Gastroesophageal sphincter (tissue), 3 donors: Measurements from ENCODE around the gene LAMA5.

Source experiments
- CTCF ChIP-seq, 4 experiments: fragments of 200-600 bp in 2 of 4; fragments of 450-650 bp in 2 of 4; sonication (generic) in 1 of 4; IDR thresholded peaks; one replicate each; pipeline ENCODE4 v1.5.1; 2017 to 2019; ENCODE audit warnings: antibody characterized with exemption in 4 of 4, mild to moderate bottlenecking in 2 of 4, moderate library complexity in 2 of 4
- EP300 ChIP-seq: sonication (generic); formaldehyde crosslinking; IDR thresholded peaks from one replicate; pipeline ENCODE4 v1.6.1; 2017; ENCODE audit warnings: antibody characterized with exemption, mild to moderate bottlenecking
- POLR2A ChIP-seq, 2 donors: fragments of 450-650 bp; IDR thresholded peaks; one replicate each; pipeline ENCODE4 v1.6.1; 2017; ENCODE audit warnings: antibody characterized with exemption in 2 of 2, mild to moderate bottlenecking in 2 of 2, moderate library complexity in 1 of 2

GRCh38 chr20:62355516-62355877 lies 11.6 kb downstream of the LAMA5 start:
- TF ChIP-seq CTCF (IDR thresholded peaks at IDR 0.05) = no peak
- TF ChIP-seq EP300 = no peak
- no peak for TF ChIP-seq POLR2A (IDR thresholded peaks at IDR 0.05)
